Peyer's patch (tissue), 4 donors: Measurements from ENCODE around the gene WDHD1.

Experiments used
- POLR2A ChIP-seq, 2 donors: fragments of 450-650 bp; IDR thresholded peaks; one replicate each; pipeline ENCODE4 v1.5.1; 2017; ENCODE audit warnings: antibody characterized with exemption in 2 of 2, mild to moderate bottlenecking in 2 of 2, moderate library complexity in 2 of 2
- TF ChIP-seq, protein P1 (sequence below), 6 experiments: fragments of 450-650 bp in 4 of 6; fragments of 200-600 bp in 2 of 6; sonication (generic) in 1 of 6; IDR thresholded peaks; one replicate each; pipeline ENCODE4 v1.5.1; 2017 to 2019; ENCODE audit warnings: antibody characterized with exemption in 6 of 6, mild to moderate bottlenecking in 3 of 6, moderate library complexity in 1 of 6

DNA sequence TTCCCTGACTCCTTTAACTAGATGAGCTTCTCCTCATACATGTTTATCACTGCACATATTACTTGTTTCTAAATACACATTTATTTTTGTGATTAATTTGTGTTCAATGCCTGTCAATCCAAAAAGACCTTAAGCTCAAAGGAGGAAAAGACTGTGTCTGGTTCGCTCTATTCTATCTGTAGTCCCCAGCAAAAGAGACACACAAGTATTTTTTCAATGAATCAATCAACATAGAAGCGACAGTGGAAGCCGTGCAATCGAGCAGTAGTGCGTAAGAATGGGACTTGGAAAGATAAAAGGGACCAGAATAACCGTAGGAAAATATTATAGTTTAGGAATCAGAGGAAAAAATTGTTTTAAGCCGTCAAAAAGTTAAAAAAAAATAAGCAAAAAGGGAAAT is 951 bp downstream of the WDHD1 start:
- TF ChIP-seq, protein P1, sequence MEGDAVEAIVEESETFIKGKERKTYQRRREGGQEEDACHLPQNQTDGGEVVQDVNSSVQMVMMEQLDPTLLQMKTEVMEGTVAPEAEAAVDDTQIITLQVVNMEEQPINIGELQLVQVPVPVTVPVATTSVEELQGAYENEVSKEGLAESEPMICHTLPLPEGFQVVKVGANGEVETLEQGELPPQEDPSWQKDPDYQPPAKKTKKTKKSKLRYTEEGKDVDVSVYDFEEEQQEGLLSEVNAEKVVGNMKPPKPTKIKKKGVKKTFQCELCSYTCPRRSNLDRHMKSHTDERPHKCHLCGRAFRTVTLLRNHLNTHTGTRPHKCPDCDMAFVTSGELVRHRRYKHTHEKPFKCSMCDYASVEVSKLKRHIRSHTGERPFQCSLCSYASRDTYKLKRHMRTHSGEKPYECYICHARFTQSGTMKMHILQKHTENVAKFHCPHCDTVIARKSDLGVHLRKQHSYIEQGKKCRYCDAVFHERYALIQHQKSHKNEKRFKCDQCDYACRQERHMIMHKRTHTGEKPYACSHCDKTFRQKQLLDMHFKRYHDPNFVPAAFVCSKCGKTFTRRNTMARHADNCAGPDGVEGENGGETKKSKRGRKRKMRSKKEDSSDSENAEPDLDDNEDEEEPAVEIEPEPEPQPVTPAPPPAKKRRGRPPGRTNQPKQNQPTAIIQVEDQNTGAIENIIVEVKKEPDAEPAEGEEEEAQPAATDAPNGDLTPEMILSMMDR (IDR thresholded peaks at IDR 0.05) = no peak
- TF ChIP-seq POLR2A (IDR thresholded peaks at IDR 0.05) = no peak
